MV-4-11 (cell line): ENCODE measurements around the gene SH2D6.
"Not testable (repeated sequence)": the region's sequence is repeated elsewhere in the genome, so short reads cannot be mapped to it uniquely, and the experiment has no call there.

Source experiments
- DNase-seq: peaks from one replicate; lab custom pipeline; 2025; lab: John Stamatoyannopoulos, UW

Gene SH2D6

GRCh38 chr2:85418132-85419008, at the start of gene SH2D6:
Gene SH2D6 (plus strand): TSS chr2:85418714. CDS start chr2:85429466, 10,752 bp downstream.
- DNase-seq = peak; percentile 80

- no peak for DNase-seq
Measured at GRCh38 chr2:85368921-85369320, 49.6 kb upstream of the SH2D6 start.

GRCh38 chr2:85369500-85369899, 49.0 kb upstream of the SH2D6 start:
- DNase-seq = no peak

- no peak for DNase-seq
Measured at GRCh38 chr2:85371045-85371444, 47.5 kb upstream of the SH2D6 start.

- no peak for DNase-seq
Measured at GRCh38 chr2:85376291-85377065, 42.0 kb upstream of the SH2D6 start.

GRCh38 chr2:85377083-85377482, 41.4 kb upstream of the SH2D6 start:
- no peak for DNase-seq

GRCh38 chr2:85378257-85378656, 40.3 kb upstream of the SH2D6 start:
- DNase-seq = no peak

GRCh38 chr2:85380048-85380447, 38.5 kb upstream of the SH2D6 start:
- DNase-seq = no peak

- DNase-seq = not testable (repeated sequence)
Measured at GRCh38 chr2:85383151-85383550, 35.4 kb upstream of the SH2D6 start.

GRCh38 chr2:85383850-85384249, 34.7 kb upstream of the SH2D6 start:
- no peak for DNase-seq

GRCh38 chr2:85385746-85386145, 32.8 kb upstream of the SH2D6 start:
- no peak for DNase-seq

- no peak for DNase-seq
Measured at GRCh38 chr2:85387754-85388153, 30.8 kb upstream of the SH2D6 start.

GRCh38 chr2:85388878-85389538, 29.5 kb upstream of the SH2D6 start:
- DNase-seq = no peak

GRCh38 chr2:85390941-85391669, 27.4 kb upstream of the SH2D6 start:
- DNase-seq = peak; percentile 41

- no peak for DNase-seq
Measured at GRCh38 chr2:85393836-85394235, 24.7 kb upstream of the SH2D6 start.

GRCh38 chr2:85394261-85394681, 24.2 kb upstream of the SH2D6 start:
- DNase-seq = no peak

- DNase-seq = no peak
Measured at GRCh38 chr2:85394976-85395375, 23.5 kb upstream of the SH2D6 start.

GRCh38 chr2:85395912-85396475, 22.5 kb upstream of the SH2D6 start:
- DNase-seq = no peak

- no peak for DNase-seq
Measured at GRCh38 chr2:85396531-85397470, 21.7 kb upstream of the SH2D6 start.

- DNase-seq = no peak
Measured at GRCh38 chr2:85397925-85398331, 20.6 kb upstream of the SH2D6 start.
